Measurements from ENCODE around the gene CNTNAP5.
"Not testable (repeated sequence)": the region's sequence is repeated elsewhere in the genome, so short reads cannot be mapped to it uniquely, and the experiment has no call there.

The CNTNAP5 gene

GRCh38 chr2:124380221-124380749, 355.2 kb downstream of the CNTNAP5 start:
- no peak for FAIRE-seq
- no peak for DNase-seq (ENCODE audit: extremely low spot score, insufficient read length, low read depth)

- DNase-seq (ENCODE audit: extremely low spot score, insufficient read length, low read depth) (no peak), FAIRE-seq (no peak)
Observed at GRCh38 chr2:124382067-124382618, 357.1 kb downstream of the CNTNAP5 start.

GRCh38 chr2:124395961-124396360, 370.9 kb downstream of the CNTNAP5 start:
- FAIRE-seq, result no peak
- DNase-seq (ENCODE audit: extremely low spot score, insufficient read length, low read depth), result no peak

GRCh38 chr2:124402274-124402673, 377.2 kb downstream of the CNTNAP5 start:
- FAIRE-seq (no peak), DNase-seq (ENCODE audit: extremely low spot score, insufficient read length, low read depth) (no peak)

GRCh38 chr2:124407836-124408534, 382.9 kb downstream of the CNTNAP5 start:
- FAIRE-seq; DNase-seq (ENCODE audit: extremely low spot score, insufficient read length, low read depth): not testable (repeated sequence)

DNA sequence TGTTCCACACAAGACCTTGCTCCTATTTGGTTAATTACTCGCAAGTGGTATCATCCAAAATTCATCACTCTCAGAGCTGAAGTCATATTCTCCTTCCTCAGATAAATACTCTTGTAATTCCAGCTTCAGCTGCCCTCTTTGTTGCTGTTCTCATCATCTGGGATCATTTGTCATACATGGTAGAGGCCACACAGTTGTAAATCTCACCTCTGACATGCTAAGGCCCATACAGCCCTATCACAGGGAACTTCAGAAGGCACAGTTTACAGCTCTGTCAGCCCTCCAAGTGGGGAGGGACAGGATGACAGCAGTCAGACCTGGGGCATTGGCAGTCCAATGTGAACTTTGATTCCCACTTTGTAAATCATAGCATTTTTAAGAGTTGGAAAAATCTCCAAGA, 399.0 kb downstream of the CNTNAP5 start:
- DNase-seq (ENCODE audit: extremely low spot score, insufficient read length, low read depth) (no peak), FAIRE-seq (no peak)

GRCh38 chr2:124426122-124426521, 401.0 kb downstream of the CNTNAP5 start:
- FAIRE-seq (no peak), DNase-seq (ENCODE audit: extremely low spot score, insufficient read length, low read depth) (no peak)

DNA sequence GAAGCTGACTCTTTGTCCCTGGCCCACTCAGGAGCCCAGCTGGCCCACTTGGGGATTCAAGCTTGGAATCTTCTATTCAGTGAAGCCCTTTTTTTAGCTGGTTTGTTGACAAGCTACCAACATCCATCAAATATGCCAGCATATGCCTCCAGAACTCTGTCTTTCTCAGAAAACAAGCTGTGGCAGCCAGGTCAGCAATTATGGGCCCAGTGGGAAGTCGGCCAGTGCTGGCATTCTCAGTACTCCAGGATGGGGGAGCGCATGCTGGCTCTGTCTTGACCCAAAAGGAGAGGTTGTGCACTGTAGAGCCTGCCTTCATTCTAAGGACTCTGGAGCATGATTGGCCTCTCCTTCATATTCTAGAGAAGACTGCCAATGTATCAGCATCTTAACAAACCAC, 401.5 kb downstream of the CNTNAP5 start:
- no peak for DNase-seq (ENCODE audit: extremely low spot score, insufficient read length, low read depth)
- FAIRE-seq, result no peak

DNA sequence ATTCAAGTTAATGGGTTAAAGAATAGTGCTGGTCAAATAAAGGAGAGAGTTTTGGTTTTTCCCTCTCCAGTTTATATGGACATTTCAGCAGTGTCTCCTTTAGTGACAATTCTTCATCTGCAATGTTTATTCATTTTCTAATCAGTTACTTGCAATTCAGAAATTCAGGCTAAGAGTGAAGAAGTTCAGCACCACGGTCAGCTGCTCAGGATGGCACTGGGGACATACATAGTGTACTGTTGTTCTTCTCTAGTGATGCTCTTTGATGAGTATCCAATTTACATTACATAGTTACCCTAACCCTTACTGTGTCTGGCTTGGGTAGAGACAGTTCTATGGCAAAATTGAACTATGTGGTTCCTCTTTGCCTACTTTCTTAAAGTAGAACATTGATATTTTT, 412.7 kb downstream of the CNTNAP5 start:
- no peak for DNase-seq (ENCODE audit: extremely low spot score, insufficient read length, low read depth)
- no peak for FAIRE-seq

- DNase-seq (ENCODE audit: extremely low spot score, insufficient read length, low read depth) (no peak), FAIRE-seq (no peak)
Observed at GRCh38 chr2:124450481-124450880, 425.4 kb downstream of the CNTNAP5 start.

DNA sequence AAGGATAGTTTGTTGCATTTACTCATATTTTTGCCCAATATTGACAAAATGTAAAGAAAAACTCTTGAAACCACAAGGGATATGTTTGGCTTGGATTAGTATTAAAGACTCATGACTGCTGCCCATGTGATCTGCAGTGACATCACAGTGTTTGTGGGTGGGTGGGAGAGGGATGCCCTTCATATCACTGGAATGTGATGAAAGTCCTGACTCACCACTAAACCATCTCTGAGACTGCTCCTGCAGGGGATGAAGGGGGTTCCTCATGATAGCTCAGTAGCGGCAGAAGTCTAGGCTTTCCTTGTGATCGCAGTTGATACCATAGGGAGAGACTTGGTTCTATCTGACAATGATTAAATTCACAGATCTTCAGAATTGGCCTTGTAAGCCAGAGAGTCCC, 451.2 kb downstream of the CNTNAP5 start:
- DNase-seq (ENCODE audit: extremely low spot score, insufficient read length, low read depth) (no peak), FAIRE-seq (no peak)

DNA sequence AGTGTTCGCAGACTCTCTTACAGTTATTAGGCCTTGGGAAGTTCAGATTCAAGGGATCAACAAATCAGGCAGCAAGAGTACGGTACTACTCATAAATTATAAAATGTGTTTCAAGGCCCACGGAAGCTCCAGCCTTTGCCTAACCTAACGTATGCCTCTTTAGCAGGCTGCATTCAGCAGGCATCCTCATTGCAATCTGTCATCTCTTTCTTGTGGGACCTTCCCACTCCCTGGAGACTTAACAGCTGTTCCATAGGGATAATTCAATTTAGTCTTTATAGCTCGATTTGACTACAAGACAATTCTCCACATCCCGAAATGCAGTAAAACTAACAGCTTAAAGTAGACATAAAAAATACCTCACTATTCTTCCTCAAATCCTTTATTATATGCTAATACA, 453.7 kb downstream of the CNTNAP5 start:
- FAIRE-seq, result no peak
- DNase-seq (ENCODE audit: extremely low spot score, insufficient read length, low read depth), result no peak

DNA sequence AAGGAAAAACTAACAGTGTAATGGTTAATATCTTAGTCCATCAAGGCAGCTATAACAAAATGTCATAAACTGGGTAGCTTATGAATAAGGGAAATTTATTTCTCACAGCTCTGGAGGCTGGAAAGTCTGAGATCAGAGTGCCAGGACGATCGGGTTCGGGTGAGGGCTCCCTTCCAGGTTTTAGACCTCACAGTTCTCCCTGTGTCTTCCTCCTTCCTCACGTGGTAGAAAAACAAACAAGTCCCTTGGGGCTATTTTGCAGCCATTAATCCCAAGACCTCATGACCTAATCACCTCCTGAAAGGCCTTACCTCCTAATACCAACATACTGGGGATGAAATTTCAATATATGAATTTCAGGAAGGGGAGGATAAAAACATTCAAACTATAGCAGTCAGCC, 455.9 kb downstream of the CNTNAP5 start:
- FAIRE-seq (no peak), DNase-seq (ENCODE audit: extremely low spot score, insufficient read length, low read depth) (no peak)

GRCh38 chr2:124482044-124482443, 457.0 kb downstream of the CNTNAP5 start:
- FAIRE-seq (no peak), DNase-seq (ENCODE audit: extremely low spot score, insufficient read length, low read depth) (no peak)

DNA sequence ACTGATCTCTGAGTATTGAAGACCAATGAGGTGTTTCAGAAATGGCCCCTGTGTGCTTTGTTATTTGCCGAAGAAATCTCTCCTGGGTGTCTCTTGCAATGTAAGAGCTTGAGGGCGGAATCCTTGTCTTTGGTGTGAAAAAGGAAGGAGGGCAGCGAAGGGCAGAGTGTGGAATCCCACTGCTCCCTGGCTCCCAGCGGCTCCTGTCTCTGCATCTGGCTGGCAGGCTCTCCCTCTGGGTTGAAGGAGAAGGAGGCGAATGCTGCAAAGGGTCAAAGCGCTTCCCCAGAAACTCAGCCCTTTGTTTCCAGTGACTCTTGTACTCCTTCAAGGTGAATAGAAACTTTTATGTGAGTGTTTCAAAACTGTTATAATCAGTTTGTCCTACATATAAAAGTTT, 457.5 kb downstream of the CNTNAP5 start:
- FAIRE-seq, result no peak

DNA sequence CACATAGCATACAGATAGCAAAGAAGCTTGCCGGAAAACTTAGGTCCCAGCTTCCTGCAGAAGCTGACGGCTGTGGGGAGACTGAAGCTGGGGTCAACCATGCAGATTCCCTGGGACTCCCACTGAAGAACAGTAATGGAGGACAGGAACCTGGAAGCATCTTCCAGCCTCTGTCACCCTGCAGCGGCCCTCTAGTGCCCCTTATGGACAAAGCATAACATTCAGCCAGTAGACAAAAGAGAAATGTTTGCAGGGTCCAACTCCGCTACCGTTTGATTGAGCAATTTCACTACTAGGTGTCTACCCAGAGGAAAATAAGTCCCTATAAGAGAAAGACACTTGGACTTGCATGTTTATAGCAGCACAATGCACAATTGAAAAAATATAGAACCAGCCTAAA, 460.6 kb downstream of the CNTNAP5 start:
- no peak for FAIRE-seq
- DNase-seq (ENCODE audit: extremely low spot score, insufficient read length, low read depth), result no peak

More for the DNA sequence above, 457.5 kb downstream of the CNTNAP5 start:
- DNase-seq (ENCODE audit: extremely low spot score, insufficient read length, low read depth), result no peak

DNA sequence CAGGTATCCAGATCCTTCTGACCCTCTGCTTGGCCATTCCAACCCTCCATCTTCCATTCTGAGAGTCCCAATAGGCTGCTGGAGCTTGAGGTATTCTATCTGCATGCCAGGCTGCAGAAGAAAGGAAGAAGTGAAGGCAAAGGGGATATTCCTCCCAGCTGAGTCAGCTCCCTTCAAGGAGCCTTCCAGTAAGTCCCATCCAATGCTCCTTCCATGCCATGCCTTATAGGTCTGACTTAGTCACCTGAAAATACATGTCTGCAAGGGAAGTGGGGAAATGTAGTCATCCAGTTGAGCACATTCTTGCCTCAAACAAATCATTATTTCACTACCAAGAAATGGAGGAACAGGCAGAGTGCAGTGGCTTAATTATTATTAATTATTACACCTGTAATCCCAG, 464.6 kb downstream of the CNTNAP5 start:
- FAIRE-seq, result no peak
- no peak for DNase-seq (ENCODE audit: extremely low spot score, insufficient read length, low read depth)

- no peak for FAIRE-seq
- DNase-seq (ENCODE audit: extremely low spot score, insufficient read length, low read depth), result no peak
Observed at GRCh38 chr2:124501575-124502152, 476.6 kb downstream of the CNTNAP5 start.

DNA sequence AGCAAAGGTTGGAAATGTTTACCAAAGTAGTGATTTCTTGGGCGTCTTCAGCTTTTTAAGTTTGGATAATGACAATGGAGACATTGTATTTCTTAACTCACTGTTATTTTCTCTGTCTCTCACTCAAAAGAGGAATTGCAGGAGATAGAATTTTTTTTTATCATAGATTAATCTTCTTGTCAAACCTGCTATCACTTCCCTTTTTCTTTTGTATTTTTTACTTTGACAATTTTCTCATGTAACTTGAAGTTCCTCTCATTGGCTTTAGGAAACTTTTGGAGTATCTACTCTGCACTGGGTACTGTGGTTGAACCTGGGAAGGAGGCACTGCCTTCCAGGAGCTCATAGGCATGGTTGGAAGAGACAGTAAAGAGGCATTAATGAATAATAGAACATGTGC, 489.1 kb downstream of the CNTNAP5 start:
- FAIRE-seq (no peak), DNase-seq (ENCODE audit: extremely low spot score, insufficient read length, low read depth) (no peak)

DNA sequence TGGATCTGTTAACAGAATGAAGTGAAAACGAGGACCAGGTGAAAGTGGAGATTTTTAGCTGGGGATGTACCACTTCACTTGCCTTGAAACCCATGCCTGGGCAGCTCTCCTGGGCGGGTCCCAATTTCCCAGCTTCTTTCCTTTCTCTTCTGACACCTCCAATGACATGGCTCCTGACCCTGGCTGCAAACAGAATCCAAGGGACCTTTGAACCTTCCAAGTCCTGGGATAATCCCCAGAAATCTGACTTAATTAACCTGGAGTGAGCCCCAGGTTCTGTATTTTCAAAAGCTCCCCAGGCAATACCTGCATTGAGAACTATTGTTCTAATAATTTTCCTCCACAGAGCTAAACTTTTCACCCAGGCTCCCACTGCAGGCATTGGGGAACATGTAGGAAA, 495.9 kb downstream of the CNTNAP5 start:
- FAIRE-seq (no peak), DNase-seq (ENCODE audit: extremely low spot score, insufficient read length, low read depth) (no peak)

- DNase-seq (ENCODE audit: extremely low spot score, insufficient read length, low read depth) (no peak), FAIRE-seq (no peak)
Observed at GRCh38 chr2:124523096-124523495, 498.0 kb downstream of the CNTNAP5 start.

Measured in GM18507 (cell line).